ENCODE results near the gene CHD1L. TPM values are rescaled to one million over a fixed set of nuclear protein-coding genes. Genes with fewer than 3 reads are reported as not detected.

The CHD1L gene
- total RNA-seq, 1 experiment from 2014 or later = 63.9 TPM

GRCh38 chr1:147216124-147216523, 26.4 kb upstream of the CHD1L start:
- Histone ChIP-seq H3K9me2 (replicated peaks; ENCODE audit: low read length) (no peaks in the 10 kb centered on the region), H3K9ac (ENCODE audit: low read length) (no peak overlapping the region), H3K4me1 (ENCODE audit: insufficient read depth, low read length) (peaks cover 8% of the 10 kb centered on the region), H3K4me2 (ENCODE audit: low read length) (no peak overlapping the region), H3K79me2 (ENCODE audit: low read length) (no peaks in the 10 kb centered on the region), H3K9me3 (ENCODE audit: low read length) (no peaks in the 10 kb centered on the region), H3K4me3 (ENCODE audit: low read length) (no peak overlapping the region), H4K20me1 (ENCODE audit: low read length) (no peaks in the 10 kb centered on the region), H3K27me3 (ENCODE audit: low read length) (no peaks in the 10 kb centered on the region), H3K36me3 (ENCODE audit: low read depth, low read length) (no peaks in the 10 kb centered on the region), H2AFZ (ENCODE audit: low read length) (no peak overlapping the region), H3K27ac (ENCODE audit: low read length) (no peak overlapping the region), H3F3A (ENCODE audit: low read length, unreplicated experiment) (no peaks in the 10 kb centered on the region)
- no peak for TF ChIP-seq CTCF (conservative IDR thresholded peaks at IDR 0.05; ENCODE audit: low read depth, low read length)
- no peak for TF ChIP-seq EZH2 (IDR thresholded peaks at IDR 0.05; ENCODE audit: low read length, unreplicated experiment)
- TF ChIP-seq EZH2phosphoT487 (IDR thresholded peaks at IDR 0.05; ENCODE audit: borderline replicate concordance, low read length) = no peak
- no TSS peak for BruUV-seq (replicated peaks)
- no peak for ATAC-seq
- ChIA-PET CTCF (no interaction called here), POLR2A (ENCODE audit: unreplicated experiment) (no interaction called here)
- intact Hi-C loops (cut with micrococcal nuclease) = no loop called here
- no peak for DNase-seq

GRCh38 chr1:147217141-147217540, 25.3 kb upstream of the CHD1L start:
- Histone ChIP-seq H3K27me3 (ENCODE audit: low read length) (no peaks in the 10 kb centered on the region), H2AFZ (ENCODE audit: low read length) (no peak overlapping the region), H3K79me2 (ENCODE audit: low read length) (no peaks in the 10 kb centered on the region), H4K20me1 (ENCODE audit: low read length) (no peaks in the 10 kb centered on the region), H3K36me3 (ENCODE audit: low read depth, low read length) (no peaks in the 10 kb centered on the region), H3K27ac (ENCODE audit: low read length) (no peak overlapping the region), H3F3A (ENCODE audit: low read length, unreplicated experiment) (no peaks in the 10 kb centered on the region), H3K9me2 (replicated peaks; ENCODE audit: low read length) (no peaks in the 10 kb centered on the region), H3K9ac (ENCODE audit: low read length) (no peak overlapping the region), H3K4me2 (ENCODE audit: low read length) (no peak overlapping the region), H3K4me3 (ENCODE audit: low read length) (no peak overlapping the region), H3K9me3 (ENCODE audit: low read length) (no peaks in the 10 kb centered on the region), H3K4me1 (ENCODE audit: insufficient read depth, low read length) (peaks cover 8% of the 10 kb centered on the region)
- BruUV-seq (replicated peaks) = no TSS peak
- POLR2A ChIA-PET (ENCODE audit: unreplicated experiment) = no interaction called here
- DNase-seq (no peak), ATAC-seq (no peak)
- CTCF ChIA-PET = no interaction called here
- intact Hi-C loops (cut with micrococcal nuclease) = no loop called here
- TF ChIP-seq CTCF (conservative IDR thresholded peaks at IDR 0.05; ENCODE audit: low read depth, low read length) (no peak), EZH2 (IDR thresholded peaks at IDR 0.05; ENCODE audit: low read length, unreplicated experiment) (no peak), EZH2phosphoT487 (IDR thresholded peaks at IDR 0.05; ENCODE audit: borderline replicate concordance, low read length) (no peak)

- ATAC-seq (no peak), DNase-seq (no peak)
- Histone ChIP-seq H2AFZ (ENCODE audit: low read length) (no peak overlapping the region), H3K4me2 (ENCODE audit: low read length) (no peak overlapping the region), H3K27me3 (ENCODE audit: low read length) (no peaks in the 10 kb centered on the region), H4K20me1 (ENCODE audit: low read length) (no peaks in the 10 kb centered on the region), H3K9ac (ENCODE audit: low read length) (no peak overlapping the region), H3K79me2 (ENCODE audit: low read length) (no peaks in the 10 kb centered on the region), H3K27ac (ENCODE audit: low read length) (no peak overlapping the region), H3K4me1 (ENCODE audit: insufficient read depth, low read length) (peaks cover 8% of the 10 kb centered on the region), H3K36me3 (ENCODE audit: low read depth, low read length) (no peaks in the 10 kb centered on the region), H3K4me3 (ENCODE audit: low read length) (no peak overlapping the region), H3K9me3 (ENCODE audit: low read length) (no peaks in the 10 kb centered on the region), H3K9me2 (replicated peaks; ENCODE audit: low read length) (no peaks in the 10 kb centered on the region), H3F3A (ENCODE audit: low read length, unreplicated experiment) (no peaks in the 10 kb centered on the region)
- TF ChIP-seq CTCF (conservative IDR thresholded peaks at IDR 0.05; ENCODE audit: low read depth, low read length) (no peak), EZH2phosphoT487 (IDR thresholded peaks at IDR 0.05; ENCODE audit: borderline replicate concordance, low read length) (no peak), EZH2 (IDR thresholded peaks at IDR 0.05; ENCODE audit: low read length, unreplicated experiment) (no peak)
- no TSS peak for BruUV-seq (replicated peaks)
- ChIA-PET CTCF (no interaction called here), POLR2A (ENCODE audit: unreplicated experiment) (no interaction called here)
- intact Hi-C loops (cut with micrococcal nuclease) = no loop called here
Measured at GRCh38 chr1:147218606-147219005, 23.9 kb upstream of the CHD1L start.

Data from PC-3 (cell line).